GM12865 (cell line): ENCODE measurements around the gene NFATC2.

Experiments
- DNase-seq: peaks from one replicate; pipeline ENCODE4 v3.0.0; 2010; ENCODE audit warnings: low read depth
- H3K4me3 ChIP-seq: 2 replicates; pipeline ENCODE4 v1.5.1; 2011; ENCODE audit warnings: mild to moderate bottlenecking, low read depth, low read length, control low read depth
- TF ChIP-seq, protein P1 (sequence below): IDR thresholded peaks from 2 replicates; pipeline ENCODE4 v1.5.1; 2011; ENCODE audit warnings: low read length, control low read depth, low read depth, inconsistent platforms; ENCODE audit not compliant: insufficient read depth; ENCODE audit errors: missing control alignments

The NFATC2 gene

GRCh38 chr20:51379601-51380341 is 162.7 kb downstream of the NFATC2 start:
- TF ChIP-seq, protein P1, sequence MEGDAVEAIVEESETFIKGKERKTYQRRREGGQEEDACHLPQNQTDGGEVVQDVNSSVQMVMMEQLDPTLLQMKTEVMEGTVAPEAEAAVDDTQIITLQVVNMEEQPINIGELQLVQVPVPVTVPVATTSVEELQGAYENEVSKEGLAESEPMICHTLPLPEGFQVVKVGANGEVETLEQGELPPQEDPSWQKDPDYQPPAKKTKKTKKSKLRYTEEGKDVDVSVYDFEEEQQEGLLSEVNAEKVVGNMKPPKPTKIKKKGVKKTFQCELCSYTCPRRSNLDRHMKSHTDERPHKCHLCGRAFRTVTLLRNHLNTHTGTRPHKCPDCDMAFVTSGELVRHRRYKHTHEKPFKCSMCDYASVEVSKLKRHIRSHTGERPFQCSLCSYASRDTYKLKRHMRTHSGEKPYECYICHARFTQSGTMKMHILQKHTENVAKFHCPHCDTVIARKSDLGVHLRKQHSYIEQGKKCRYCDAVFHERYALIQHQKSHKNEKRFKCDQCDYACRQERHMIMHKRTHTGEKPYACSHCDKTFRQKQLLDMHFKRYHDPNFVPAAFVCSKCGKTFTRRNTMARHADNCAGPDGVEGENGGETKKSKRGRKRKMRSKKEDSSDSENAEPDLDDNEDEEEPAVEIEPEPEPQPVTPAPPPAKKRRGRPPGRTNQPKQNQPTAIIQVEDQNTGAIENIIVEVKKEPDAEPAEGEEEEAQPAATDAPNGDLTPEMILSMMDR, result no peak
- no peak for DNase-seq
- no peak overlapping the region for H3K4me3 ChIP-seq

DNA sequence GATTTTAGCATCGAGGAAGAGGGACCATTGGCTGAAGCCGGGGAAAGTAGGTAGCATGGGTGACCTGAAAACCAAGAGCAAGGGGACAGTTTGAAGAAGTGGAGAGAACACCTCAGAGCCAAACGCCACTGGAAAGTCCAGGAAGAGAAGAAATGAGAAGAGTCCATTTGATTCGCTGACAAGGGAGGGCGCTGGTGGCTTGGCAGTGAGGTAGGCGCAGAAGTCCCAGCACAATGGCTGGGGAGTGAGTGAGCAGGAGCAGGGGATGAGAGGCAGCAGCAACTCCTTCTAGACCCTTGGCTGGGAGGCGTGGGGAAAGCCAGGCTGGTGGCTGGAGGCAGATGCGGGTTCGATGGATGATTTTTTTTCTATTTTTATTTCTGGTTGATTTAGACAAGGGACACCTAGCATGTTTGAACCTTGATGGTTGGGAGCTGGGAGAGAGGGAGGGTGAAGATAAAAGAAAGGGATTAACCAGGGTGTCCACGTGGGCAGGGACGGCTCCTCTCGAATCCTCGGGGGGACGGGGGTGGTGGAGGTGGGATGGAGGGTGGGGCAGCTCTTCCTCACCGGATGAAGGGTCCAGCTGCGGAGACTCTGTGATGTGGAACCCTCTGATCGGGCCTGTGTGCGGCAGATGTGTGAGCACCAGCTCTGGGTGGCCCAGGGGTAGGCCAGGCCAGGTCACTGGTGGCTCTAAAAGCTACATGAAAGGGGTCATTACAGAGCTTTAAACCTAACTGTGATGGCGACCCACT is 164.2 kb downstream of the NFATC2 start:
- no peak overlapping the region for H3K4me3 ChIP-seq
- peak; percentile 25 for DNase-seq
- TF ChIP-seq, protein P1, result peak; percentile 5

- no peak for DNase-seq
- H3K4me3 ChIP-seq, result no peak overlapping the region
- TF ChIP-seq, protein P1, result no peak
These were observed 165.4 kb downstream of the NFATC2 start for GRCh38 chr20:51377132-51377531.

DNA sequence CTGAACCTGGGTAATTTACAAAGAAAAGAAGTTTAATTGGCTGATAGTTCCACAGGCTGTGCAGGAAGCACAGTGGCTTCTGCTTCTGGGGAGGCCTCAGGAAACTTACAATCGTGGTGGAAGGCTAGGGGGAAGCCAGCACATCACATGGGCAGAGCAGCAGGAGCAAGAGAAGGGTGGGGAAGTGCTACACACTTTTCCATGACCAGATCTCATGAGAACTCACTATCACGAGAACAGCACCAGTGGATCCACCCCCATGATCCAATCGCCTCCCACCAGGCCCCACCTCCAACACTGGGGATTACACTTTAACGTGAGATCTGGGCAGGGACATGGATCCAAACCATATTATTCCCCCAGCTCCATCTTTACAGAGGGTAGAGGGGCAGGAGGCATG is 166.4 kb downstream of the NFATC2 start:
- TF ChIP-seq, protein P1, result no peak
- no peak overlapping the region for H3K4me3 ChIP-seq
- DNase-seq, result no peak

GRCh38 chr20:51375561-51375960 is 167.0 kb downstream of the NFATC2 start:
- no peak overlapping the region for H3K4me3 ChIP-seq
- TF ChIP-seq, protein P1, result no peak
- no peak for DNase-seq

DNA sequence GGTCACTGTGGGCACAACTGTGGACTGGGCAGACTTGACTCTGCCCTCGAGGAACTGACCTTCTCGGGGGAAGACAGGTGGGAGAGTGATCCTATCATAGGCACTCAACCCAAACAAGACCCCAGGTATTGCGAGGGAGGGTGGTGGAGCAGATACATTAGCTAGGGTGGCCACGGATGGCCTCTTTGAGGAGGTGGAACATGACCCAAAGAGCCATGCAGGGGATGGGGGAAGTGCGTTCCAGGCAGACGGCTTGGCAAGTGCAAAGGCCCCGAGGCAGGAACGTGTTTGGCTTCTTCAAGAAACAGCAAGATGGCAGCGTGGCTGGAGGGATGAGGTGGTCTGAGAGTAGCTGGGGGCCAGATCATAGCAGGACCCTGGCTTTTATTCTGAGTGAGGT is 167.6 kb downstream of the NFATC2 start:
- TF ChIP-seq, protein P1, result no peak
- H3K4me3 ChIP-seq, result no peak overlapping the region

More for the DNA sequence above, 167.6 kb downstream of the NFATC2 start:
- DNase-seq, result no peak
